Measurements from ENCODE around the gene ATP2C2.
"Not testable (repeated sequence)": the region's sequence is repeated elsewhere in the genome, so short reads cannot be mapped to it uniquely, and the experiment has no call there.

Gene ATP2C2

GRCh38 chr16:84421938-84422220, 53.5 kb downstream of the ATP2C2 start:
- DNase-seq, result no peak

- DNase-seq, result no peak
These were observed 55.1 kb downstream of the ATP2C2 start for GRCh38 chr16:84423416-84423837.

DNA sequence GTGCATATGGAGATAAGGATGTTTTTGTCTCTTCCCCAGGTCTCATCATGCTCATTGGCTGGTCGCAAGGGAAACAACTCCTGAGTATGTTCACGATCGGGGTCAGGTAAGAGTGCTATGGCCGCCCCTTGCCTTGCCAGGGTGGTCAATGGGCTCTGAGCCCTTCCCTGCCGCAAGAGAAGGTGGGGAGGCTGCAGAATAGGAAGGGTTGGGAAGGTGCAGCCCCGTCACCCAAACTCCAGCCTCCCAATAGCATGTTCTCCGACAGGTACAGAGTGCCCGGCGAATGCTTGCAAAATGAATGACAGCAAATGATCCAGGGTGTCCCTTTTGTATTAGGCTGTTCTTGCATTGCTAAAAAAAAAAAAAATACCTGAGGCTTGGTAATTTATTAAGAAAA, 57.4 kb downstream of the ATP2C2 start:
- DNase-seq, result no peak

DNA sequence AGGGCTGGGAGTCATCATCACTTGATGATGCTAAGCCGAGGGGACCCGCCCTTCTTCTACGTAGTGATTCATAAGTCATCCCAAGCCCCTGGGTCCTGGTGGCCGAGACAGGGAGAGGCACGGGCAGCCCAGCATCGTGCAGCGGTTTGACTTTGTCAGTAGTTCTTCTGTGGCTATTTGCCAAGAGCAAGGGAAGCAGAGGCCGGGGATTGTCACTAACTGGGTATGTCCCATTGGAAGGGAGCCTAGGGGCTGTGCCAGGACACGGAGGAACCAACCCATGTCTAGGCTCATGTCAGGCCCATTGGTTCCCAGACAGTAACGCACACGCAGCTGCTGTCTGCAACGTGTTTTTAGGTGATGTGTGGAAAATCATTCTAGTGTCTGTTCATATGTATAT, 58.5 kb downstream of the ATP2C2 start:
- no peak for DNase-seq

DNA sequence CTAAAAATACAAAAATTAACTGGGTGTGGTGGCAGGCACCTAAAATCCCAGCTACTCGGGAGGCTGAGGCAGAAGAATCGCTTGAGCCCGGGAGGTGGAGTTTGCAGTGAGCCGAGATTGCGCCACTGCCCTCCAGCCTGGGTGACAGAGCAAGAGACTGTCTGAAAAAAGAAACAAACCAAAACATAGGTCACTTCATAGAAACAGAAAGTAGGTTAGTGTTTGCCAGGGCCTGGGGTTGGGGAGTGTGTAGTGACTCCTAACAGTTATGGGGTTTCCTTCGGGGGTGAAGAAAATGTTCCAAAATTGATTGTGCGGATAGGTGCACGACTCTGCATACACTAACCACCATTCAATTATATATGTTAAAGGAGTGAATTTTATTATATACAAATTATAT, 59.2 kb downstream of the ATP2C2 start:
- no peak for DNase-seq

DNA sequence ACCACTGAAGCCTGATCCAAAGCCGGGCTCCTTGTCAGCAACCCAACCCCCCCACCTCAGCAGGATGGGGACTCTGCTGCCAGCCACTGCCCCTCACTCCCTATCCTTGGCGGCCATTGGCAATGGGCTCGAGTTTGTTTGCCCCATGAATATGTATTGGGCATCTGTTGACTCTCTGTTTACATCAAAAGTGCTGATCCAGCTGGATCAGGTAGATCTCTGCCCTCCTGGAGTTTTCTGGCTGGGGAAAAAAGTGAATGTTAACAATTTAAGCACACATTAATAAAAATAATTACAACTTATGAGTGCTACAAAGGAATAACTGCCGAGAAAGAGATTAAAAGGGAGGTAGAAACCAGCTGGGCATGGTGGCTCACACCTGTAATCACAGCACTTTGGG, 62.5 kb downstream of the ATP2C2 start:
- no peak for DNase-seq

DNA sequence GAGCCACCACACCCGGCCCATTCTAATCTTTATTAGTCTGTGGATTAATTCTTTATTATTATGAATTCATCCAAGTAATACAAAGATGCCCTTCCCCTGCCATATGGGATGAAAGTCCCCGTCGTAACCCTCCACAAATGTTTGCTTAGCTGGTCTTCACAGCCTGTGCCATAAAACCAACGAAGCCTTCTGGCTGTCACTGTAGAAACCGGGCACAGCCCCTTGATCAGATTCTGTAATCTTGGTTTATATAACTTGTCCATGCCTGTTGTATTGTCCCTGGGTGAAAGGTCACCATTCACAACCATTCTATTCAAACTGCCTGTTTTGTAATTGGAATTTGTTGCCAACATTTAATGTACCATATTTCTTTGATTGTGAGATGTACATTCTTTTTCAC, 66.5 kb downstream of the ATP2C2 start:
- DNase-seq, result no peak

DNA sequence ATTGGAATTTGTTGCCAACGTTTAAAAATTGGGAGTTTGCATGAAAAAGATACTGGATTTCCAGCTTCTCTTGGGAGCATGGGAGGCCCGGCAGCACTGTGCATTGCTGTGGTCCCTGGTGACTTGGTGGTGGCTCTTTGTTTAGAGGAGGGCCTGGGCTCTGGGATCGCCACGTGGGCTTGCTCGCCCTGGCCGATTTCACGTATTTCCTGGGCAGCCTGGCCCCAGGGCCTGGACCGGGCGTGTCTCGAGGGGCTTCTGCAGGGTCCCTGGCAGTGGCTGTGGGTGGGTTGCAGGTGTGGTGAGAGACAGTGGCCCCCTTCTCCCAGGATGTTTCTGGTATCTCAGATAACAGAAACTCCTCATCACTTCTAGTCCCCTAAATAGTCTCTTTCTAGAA, 67.9 kb downstream of the ATP2C2 start:
- DNase-seq, result no peak

DNA sequence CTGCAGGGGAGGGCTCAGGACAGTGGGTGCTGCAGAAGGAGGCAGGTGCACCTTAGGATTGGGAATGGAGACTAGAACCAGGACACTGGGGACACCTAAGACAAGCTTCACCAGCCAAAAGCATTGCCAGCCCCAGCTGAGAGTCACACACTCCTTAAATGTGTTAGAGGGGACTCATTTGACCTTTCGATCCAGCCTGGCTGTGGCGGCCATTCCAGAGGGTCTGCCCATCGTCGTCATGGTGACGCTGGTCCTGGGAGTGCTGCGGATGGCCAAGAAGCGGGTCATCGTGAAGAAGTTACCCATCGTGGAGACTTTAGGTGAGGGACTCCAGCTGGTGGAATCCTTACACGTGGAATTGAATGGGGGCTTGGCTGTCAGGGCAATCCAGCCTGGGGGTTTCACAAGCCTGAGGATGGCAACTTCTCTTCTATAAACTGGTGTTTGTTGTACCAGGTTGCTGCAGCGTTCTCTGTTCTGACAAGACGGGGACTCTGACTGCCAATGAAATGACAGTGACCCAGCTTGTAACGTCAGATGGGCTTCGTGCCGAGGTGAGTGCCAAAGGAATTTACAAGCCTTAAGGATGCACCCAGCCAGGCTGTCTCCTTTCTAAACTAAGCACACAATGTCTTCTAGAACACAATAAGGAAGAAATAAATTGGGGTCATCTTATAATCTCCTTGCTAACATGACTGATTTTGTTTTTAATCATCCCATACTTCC, 70.8 kb downstream of the ATP2C2 start:
- DNase-seq, result no peak

- DNase-seq, result no peak
These were observed 74.2 kb downstream of the ATP2C2 start for GRCh38 chr16:84442416-84443145.

DNA sequence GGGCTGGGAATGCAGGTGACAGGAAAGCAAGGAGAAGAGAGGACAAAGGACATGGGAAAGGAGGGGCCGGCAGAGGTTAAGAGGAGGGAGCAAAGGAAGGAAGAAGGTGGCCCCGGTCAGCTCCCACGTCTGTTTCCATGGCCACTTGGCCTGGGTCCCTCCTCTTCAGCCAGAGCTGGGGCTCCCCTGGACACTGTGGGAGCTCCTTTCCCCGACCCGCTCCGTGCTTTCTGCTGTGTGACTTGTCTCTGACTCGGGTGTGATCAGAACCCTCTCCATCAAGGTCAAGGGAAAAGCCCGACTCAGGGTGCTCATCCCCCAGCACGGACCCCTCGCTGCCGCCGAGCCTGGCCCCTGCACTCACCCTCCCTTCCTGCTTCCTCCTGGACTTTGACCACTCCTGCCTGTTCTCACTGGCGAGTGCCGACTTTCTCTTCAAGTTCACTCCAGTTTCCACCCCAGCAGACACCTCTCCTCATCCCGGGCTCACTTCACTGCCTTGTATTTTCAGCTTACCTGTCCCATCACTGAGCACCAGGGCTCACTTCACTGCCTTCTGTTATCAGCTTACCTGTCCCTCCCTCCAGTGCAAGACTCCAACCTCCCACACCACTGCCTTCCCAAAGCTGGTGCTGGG, 74.9 kb downstream of the ATP2C2 start:
- DNase-seq, result no peak

DNA sequence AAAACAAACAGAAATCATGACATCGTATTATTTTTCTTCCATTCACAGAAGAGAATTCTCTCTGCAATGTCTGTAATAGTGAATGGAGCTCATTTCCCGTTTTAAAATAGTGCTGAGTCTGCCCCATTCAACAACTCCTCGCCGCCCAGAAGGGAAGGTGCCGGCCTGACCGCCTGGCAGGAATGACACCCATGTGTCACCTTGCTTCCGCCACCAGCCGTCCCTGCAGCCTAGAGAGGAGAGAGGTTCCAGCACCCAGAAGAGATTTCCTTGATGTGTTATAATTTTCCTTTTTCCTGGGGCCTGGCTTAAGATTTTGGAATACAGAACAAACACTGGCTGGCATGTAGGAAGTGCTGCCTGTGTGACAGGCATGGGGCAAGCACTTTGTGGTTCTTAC, 76.1 kb downstream of the ATP2C2 start:
- DNase-seq, result no peak

GRCh38 chr16:84446084-84446483, 77.7 kb downstream of the ATP2C2 start:
- no peak for DNase-seq

DNA sequence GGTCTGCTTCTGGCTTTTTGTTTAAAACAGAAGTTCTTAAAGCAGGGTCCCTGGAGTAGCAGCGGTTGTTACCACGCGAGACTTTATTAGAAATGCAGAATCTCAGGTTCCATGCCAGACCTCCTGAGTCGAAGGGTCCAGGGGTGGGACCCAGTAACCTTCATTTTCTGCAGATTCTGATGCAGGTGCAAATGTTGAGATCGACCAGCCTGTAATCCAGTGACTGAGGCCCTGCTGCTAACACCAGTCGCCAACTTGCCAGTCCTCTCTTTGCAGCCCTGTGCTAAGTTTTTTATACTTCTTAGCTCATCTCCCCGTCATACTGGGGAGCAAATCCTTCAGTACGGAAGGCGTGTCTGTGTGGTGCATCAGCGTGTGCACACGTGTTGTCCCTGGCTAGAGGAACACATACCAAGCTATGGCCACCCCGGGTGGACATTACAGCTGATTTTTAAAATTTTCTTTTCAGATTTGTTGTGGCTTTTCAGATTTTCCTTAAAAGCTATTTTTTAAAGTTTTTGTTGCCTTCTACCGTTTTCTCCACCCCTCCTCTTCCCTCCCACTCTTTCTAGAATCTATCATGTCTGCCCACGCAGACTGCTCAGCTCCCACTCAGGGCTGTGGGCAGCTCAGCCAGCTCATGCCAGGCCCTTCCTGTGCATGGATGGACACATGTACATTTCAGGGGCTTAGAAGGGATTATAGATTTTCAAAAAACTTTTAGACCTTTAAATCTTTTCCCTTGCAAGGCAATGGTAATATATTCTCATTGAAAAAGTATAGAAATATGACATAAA, 78.5 kb downstream of the ATP2C2 start:
- no peak for DNase-seq

DNA sequence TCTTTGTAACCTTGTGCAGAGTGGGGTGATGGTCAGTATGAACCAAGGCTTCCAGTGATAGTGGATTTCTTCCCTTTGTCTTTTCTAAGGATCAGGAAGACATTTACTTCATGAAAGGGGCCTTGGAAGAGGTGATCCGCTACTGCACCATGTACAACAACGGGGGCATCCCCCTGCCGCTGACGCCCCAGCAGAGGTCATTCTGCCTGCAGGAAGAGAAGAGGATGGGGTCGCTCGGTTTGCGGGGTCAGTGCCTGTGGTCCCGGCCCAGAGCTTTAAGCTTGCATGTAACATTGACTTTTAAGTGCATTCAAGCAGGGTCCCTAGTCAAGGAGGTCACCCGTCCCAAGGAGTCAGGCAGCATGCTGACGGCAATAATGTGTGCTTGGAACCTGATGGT, 80.1 kb downstream of the ATP2C2 start:
- DNase-seq, result no peak

DNA sequence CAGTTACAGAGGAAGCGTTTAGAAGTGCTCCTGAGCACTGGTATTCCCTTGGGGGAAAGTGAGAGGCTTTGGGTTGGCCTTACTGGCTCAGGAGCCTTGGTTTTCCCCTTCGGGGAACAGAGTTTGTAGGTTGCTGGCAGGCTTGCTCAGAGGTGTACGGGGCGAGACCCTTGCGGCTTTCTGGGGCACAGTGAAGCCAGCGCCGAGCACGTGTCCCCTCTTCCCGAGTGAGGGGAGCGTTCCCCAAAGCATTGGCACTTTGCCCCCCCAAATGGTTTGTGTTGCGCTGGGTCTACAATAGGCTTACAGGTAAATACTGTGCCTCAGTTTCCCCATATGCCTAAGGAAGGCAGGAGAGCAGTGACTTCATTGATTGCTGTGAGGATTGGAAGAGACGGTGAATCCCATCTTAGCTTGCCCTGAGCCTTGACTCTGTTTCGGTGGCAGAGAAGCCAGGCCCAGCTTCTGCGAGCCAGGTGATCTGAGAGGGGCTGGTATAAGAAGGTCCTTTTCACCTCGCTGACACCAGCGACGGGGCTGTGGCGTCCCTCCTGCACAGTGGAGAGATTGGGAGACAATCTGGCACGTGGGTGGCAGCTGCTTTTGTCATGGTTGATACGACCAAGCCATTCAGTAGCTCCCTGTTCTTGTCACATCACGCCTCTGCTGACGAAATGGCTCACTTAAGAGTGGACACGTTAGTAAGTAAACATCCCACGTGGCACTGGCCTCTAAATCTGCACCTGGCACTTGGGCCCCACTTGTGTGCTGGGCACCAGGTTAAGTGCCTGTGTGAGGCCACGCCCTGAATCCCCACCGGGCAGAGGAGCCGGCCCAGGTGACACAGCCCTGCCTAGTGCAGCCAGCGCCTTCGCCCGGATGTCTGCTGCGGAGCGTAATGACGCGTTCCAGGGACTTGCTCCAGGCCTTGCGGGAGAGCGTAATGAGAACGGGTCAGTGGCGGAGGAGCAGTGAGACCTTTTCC, 81.1 kb downstream of the ATP2C2 start:
- DNase-seq, result no peak

DNA sequence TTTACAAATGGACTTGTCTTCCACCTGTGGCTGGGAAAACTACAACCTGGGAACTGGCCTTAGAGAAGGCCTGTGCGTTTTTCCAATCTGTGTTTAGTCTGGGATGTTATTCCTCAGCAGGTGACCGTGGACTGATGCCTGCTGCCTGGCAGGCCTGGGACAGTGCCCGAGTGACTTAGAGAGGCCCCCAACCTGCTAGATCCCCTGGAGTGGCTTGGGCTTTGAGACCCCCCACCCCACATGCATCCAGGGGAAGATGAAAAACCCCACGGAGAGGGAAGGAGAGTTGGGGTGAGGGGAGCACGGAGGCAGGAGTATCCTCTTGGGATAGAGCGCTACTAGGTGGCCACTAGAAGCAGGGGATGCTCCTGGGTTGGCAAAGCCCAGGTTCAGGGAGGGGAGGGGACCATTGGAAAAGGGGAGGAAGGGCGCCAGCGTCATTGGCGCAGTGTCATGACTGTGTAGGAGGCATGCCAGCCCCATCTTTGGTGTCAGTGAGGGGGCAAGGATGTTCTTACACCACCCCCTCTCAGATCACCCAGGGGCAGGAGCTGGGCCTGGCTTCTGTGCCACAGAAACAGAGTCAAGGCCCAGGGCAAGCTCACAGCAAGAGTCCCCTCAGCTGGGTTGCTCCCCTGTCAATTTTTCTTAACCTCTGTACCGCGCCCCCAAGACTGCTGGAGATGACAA, 82.0 kb downstream of the ATP2C2 start:
- DNase-seq, result no peak

DNA sequence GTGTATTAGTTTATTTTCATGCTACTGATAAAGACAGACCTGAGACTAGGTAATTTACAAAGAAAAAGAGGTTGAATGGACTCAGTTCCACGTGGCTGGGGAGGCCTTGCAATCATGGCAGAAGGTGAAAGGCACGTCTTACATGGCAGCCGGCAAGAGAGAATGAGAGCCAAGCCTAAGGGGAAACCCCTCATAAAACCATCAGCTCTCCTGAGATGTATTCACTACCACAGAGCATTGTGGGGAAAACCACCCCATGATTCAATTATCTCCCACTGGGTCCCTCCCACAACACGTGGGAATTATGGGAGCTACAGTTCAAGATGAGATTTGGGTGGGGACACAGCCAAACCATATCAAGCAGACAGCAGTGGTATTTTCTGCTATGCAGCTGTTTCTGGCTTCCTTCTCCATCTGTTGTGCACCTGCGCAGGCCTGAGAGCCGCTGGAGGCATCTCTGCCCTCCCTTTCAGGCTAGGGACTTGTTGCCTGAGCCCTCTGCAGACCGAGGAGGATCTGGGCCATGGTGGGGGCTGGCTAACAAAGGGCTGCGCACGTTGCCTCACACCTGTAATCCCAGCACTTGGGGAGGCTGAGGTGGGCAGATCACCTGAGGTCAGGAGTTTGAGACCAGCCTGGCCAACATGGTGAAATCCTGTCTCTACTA, 82.8 kb downstream of the ATP2C2 start:
- DNase-seq, result not testable (repeated sequence)

GRCh38 chr16:84451781-84452180, 83.4 kb downstream of the ATP2C2 start:
- DNase-seq, result no peak

DNA sequence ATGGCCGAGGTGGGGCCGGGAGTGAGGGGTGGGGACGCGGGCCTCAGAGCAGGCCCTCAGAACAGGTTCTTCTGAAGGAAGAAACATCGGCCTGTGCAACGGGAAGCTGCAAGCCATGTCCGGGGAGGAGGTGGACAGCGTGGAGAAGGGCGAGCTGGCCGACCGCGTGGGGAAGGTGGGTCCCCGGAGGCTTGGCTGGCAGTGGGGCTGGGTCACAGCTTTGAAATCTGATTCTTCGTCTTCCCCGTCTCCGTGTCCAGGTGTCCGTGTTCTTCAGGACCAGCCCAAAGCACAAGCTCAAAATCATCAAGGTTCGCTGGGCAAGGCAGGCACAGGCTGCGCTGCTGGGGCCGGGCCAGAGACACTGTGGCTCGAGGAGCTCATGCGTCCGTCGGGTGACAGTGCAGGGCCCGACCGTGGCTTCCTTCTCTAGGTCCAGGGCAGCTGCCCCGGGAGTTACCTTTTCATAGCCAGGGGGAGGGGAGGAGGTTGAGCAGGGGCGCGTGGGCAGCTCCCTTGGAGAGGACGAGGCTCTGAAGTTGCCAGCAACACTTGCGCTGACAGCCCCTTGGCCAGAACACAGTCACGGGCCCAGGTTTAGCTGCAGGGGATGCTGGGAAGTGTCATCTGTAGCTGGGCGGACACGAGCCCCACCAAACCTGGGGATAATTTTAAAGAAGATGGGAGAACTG, 84.9 kb downstream of the ATP2C2 start:
- no peak for DNase-seq

Data from CD4-positive, alpha-beta T cell treated with Interleukin-17A for 4 hours (primary cell).